C4-2B (cell line): ENCODE data around the gene GMPR2.

ENCODE experiments used
- ZFX ChIP-seq: fragments of 450-650 bp; IDR thresholded peaks from 2 replicates; pipeline ENCODE4 v1.6.1; 2017
- TF ChIP-seq, protein P1 (sequence below): fragments of 450-650 bp; conservative IDR thresholded peaks from 2 replicates; pipeline ENCODE4 v1.5.1; 2017; ENCODE audit warnings: mild to moderate bottlenecking

GRCh38 chr14:24224618-24225071 lies 8.1 kb upstream of the GMPR2 start:
- TF ChIP-seq, protein P1, sequence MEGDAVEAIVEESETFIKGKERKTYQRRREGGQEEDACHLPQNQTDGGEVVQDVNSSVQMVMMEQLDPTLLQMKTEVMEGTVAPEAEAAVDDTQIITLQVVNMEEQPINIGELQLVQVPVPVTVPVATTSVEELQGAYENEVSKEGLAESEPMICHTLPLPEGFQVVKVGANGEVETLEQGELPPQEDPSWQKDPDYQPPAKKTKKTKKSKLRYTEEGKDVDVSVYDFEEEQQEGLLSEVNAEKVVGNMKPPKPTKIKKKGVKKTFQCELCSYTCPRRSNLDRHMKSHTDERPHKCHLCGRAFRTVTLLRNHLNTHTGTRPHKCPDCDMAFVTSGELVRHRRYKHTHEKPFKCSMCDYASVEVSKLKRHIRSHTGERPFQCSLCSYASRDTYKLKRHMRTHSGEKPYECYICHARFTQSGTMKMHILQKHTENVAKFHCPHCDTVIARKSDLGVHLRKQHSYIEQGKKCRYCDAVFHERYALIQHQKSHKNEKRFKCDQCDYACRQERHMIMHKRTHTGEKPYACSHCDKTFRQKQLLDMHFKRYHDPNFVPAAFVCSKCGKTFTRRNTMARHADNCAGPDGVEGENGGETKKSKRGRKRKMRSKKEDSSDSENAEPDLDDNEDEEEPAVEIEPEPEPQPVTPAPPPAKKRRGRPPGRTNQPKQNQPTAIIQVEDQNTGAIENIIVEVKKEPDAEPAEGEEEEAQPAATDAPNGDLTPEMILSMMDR, result no peak
- TF ChIP-seq ZFX, result no peak
